HG03460 (cell line): ENCODE measurements around the gene HSDL2.
"Not testable (repeated sequence)": the region's sequence is repeated elsewhere in the genome, so short reads cannot be mapped to it uniquely, and the experiment has no call there.

Experiments
- ATAC-seq: cut with Tn5 transposase; IDR thresholded peaks from one replicate; pipeline ENCODE4 v1.9.1; 2021; ENCODE audit not compliant: unreplicated experiment

HSDL2 gene

DNA sequence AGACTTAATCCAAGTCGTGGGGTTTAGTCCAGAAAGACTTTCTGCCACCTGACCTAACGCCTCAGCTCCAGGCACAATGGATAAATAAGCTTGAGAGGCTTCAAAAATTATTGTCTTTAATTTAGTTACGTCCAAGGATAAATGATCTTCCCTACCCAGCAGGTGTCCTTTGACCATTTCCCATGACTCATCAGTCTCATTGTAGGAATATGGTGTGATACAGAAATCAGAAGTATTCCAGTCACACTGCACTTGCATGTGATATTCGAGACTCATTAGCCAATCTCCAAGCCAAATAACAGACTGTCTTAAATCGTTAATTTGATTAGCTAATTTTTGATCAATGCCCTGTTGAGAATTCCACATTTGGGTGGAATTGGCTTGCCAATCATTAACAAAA lies 13.2 kb downstream of the HSDL2 start:
- ATAC-seq: not testable (repeated sequence)

DNA sequence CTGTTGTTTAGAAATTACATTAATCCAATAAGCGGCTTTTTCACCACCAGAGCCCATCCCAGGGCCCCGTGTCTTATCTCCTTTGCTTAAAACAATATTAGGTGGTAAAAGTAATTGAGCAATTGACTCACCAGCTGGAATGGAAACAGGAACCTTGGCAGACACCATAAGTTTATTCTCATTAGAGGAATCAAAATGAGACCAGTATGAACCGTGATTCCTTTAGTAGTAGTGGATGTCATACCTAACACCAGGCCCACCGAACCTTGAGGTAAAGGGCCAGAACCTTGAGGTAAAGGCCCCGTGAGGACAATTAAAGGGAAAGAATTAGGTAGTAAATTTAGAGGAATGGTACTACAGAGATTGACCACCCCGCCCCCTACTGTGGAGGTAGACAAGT lies 16.5 kb downstream of the HSDL2 start:
- ATAC-seq: no peak

DNA sequence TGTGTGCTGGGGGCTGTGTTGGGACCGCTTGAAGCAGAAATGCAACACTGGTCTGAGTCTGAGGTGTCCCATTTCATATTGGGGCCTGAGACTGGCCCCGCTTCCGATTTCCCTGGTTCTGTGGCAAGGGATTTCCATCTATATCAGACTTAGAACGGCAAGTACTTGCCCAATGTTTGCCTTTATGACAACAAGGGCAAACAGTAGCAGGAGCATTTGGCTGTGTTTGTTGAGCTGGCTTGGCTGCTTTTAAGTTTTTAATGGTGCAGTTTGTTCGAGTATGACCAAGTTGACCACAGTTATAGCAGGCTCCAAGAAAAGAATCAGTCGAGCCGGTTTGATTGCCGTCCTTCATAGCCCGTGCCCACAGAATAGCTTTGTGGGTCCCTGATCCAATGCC lies 17.0 kb downstream of the HSDL2 start:
- no peak for ATAC-seq

DNA sequence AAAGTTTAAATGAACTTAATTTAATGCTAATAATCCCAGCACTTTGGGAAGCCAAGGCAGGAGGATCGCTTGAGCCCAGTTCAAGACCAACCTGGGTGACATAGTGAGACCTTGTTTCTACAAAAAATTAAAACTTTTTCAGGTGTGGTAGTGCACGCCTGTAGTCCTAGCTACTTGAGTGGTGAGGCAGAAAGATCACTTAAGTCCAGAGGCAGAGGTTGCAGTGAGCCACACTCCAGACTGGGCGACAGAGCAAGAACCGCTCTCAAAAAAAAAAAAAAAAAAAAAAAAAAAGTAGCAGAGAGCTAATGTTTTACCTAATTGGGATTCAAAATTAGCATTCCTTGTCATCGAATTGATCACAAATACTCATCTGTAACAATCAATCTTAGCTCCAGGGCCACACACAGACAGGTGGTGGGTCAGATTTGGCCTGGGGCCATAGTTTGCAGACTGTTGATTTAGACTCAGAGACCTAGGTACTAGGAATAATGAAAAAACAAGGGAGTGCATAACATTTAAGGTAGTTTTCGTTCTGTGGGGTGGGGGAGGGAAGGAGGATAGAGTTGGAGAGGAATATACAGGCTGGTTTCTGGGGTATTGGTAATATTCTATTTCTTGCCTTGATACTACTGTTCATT lies 21.4 kb downstream of the HSDL2 start:
- ATAC-seq: no peak

DNA sequence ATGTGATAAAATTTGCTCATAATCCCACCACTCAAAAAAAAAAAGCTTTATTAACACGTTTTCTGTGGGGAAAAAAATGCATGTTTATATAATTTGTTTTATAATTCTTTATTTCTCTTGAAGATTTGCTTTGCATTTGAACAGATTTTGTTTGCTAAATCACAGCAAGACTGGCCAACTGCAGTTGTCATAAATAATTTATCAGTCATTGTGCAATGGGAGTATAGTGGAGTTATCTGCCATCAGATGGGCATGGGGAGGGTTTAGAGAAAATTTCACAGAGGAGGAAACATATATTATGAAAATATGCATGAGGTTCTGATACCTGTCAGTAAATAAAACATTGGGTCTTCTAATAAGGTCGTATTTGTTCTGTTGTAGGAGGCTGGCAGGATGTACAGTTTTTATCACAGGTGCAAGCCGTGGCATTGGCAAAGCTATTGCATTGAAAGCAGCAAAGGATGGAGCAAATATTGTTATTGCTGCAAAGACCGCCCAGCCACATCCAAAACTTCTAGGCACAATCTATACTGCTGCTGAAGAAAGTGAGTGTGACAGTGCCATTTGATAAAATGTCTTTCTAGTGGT lies 23.8 kb downstream of the HSDL2 start:
- no peak for ATAC-seq

DNA sequence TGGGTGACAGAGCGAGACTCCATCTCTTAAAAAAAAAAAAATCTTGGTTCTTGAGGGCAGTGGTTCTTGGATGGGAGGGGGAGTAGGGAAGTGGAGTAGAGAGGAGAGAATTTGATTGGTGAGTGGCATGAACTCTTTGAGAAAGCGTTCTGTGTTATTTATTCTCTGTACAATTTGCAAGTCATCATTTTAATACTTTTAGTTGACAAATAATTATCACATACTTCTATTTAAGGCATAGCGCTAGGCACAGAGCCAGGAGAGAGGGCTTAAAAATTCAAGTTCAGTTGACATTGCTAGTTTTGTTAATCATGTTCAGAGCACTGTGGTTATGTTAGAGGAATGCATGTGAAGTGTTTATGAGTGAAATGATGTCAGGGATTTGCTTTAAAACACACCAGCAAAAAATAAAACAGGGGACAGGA lies 24.6 kb downstream of the HSDL2 start:
- ATAC-seq: no peak

DNA sequence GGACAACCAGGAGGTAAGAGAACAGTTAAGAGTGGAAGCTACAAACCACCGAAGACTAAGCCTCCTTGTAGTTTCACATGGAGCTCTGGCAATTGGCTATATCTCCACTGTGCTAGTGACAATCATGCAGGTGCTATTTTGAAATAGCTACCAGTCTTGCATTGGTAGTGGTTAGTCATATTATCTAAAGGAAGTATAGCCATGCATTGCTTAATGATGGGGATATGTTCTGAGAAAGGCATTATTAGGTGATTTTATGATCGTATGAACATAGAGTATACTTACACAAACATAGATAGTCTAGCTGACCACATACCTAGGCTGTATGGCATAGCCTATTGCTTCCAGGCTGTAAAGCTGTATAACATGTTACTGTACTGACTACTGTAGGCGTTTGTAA lies 28.4 kb downstream of the HSDL2 start:
- no peak for ATAC-seq

DNA sequence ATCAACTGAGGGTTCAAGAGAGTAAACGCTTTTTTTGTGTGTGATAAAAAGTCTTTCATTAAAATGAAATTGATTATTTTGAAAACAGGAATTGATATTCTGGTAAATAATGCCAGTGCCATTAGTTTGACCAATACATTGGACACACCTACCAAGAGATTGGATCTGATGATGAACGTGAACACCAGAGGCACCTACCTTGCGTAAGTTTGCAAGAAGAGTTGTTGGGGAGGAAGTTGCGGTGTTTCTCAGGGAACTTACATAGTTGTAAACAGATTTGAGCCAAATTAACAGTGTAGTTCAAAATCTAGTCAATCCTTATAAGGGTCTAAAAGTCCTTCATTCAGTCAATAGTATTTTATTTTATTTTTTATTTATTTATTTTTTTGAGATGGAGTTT lies 28.9 kb downstream of the HSDL2 start:
- no peak for ATAC-seq

DNA sequence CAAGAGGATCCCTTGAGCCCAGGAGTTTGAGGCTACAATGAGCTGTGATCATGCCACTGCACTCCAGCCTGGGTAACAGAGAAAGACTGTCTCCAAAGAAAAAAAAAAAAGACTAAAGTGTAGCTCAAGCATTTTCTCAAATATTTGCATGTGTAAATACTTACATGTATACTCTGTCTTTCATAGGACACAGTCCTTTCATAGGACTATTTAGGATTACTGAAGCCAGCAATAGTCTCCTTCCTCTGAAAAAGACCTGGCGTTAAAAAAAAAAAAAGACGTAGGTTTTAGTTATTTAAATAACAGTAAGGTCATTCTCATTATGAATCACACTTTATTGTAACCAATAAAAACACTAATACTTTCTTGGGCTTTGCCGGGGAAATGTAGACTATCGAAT lies 29.9 kb downstream of the HSDL2 start:
- ATAC-seq: no peak

DNA sequence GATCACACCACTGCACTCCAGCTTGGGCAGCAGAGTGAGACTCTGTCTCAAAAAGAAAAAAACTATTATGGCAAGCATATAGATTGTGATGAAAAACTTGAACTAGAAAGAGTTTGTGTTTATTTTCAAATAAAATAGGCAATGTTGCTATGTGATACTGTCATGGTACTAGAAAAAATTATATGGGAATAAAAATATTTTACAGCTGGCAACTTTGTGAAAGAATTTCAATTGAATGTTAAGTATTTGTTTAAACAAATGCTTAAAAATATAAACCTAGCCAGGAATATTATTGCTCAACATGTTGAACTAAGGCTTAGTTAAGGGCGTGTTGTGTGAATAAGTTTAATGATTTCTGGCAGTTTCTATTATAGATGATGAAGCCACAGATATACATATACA lies 31.7 kb downstream of the HSDL2 start:
- no peak for ATAC-seq

DNA sequence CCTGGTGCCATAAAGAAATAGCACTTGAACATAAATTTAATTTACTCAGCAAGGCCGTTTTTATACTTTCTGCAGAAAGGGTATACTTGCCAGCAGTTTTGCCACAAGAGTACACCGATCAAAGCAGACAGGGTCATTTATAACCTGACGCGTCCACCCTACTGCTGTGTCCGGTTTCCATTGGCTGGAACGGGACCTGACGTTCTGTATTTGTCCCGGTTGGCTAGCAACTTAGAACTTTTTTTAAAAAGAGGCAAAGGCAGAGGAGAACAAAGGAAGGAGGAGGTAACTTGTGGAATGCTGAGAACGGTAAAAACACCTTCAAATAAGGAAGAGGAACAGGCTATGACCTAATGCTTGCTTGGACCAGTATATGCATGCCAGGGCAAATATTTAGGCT lies 33.8 kb downstream of the HSDL2 start:
- not testable (repeated sequence) for ATAC-seq

DNA sequence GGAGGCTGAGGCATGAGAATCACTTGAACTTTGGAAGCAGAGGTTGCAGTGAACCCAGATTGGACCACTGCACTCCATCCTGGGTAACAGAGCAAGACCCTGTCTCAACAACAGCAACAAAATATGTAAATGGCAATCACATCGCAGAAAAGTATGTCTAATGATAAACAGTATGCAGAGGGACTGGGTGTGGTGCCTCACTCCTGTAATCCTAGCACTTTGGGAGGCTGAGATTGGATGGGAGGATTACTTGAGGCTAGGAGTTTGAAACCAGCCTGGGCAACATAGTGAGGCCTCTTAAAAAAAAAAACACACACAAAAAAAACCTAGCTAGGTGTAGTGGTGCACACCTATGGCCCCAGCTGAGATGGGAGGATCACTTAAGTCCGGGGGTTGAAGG lies 40.3 kb downstream of the HSDL2 start:
- ATAC-seq: no peak

DNA sequence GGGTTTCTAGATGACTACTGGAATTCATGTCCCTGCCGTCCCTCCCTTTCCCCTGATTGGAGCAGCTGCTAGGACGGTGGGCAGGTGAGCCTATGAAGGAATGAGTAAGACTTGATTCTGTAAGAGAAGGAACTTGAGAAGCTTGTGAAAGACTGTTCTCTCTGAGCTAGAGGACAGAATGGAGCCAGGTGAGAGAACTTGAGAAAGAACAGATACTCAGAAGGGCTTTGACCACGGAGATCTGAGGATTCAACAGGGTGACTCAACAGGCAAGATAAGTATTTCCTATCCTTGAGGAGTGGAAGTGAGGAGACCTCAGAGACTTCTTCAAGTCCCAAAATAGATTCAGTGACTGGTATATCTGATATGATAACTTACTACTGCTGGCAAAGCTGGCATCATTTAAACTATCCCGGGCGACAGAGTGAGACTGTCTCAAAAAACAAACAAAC lies 41.9 kb downstream of the HSDL2 start:
- ATAC-seq: no peak

DNA sequence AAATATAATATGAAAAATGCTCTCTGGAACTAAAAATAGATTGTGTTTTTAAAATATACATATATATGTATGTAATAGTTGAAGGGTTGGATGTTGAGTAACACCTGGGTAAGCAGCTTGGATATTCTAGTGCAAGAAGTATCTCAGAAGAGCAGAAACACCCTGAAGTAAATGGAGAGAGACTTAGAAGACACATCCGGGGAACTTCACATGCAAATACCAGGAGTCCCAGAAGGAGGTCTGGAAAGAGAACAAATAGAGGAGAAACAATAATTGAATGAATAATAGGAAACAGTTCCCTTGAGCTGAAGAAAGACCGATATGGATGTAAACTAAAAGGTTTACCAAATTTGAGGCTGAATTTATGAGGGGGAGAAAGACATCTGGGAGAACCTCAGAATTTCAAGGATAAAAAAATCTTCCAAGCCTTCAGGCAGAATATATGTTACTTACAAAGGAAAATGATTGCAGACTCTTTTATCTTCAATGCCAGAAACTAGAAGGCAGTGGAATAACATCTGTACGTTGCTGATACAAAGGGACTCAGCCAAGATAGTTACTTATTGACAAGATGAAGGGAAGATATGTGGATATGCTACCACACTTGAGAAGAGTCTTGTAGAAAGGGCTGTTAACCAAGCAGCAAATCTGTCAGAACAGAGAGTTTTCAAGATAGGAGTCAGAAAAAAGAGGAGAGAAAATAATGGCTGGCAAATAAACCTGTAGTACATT lies 42.7 kb downstream of the HSDL2 start:
- no peak for ATAC-seq

DNA sequence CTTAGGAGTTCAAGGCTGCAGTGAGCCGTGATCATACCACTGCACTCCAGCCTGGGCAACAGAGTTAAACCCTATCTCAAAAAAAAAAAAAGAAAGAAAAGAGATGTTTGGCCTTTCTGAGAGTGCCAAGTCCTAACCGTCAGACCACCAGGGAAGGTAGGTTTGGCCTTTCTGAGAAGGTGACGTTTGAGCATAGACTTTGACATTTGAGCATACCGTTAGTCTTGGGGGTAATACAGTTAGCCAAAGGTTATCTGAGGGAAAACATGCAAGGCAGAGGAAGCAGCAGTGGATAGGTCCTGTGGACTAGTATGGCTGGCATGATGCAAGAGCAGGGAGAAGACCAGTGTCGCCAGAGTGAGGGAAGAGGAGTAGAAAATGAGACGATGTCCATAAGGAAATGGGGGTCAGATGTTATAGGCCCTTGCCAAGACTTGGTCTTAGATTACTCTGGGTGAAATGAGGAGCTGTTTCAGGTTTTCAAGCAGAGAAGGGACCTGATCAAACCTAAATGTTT lies 50.2 kb downstream of the HSDL2 start:
- ATAC-seq: no peak

DNA sequence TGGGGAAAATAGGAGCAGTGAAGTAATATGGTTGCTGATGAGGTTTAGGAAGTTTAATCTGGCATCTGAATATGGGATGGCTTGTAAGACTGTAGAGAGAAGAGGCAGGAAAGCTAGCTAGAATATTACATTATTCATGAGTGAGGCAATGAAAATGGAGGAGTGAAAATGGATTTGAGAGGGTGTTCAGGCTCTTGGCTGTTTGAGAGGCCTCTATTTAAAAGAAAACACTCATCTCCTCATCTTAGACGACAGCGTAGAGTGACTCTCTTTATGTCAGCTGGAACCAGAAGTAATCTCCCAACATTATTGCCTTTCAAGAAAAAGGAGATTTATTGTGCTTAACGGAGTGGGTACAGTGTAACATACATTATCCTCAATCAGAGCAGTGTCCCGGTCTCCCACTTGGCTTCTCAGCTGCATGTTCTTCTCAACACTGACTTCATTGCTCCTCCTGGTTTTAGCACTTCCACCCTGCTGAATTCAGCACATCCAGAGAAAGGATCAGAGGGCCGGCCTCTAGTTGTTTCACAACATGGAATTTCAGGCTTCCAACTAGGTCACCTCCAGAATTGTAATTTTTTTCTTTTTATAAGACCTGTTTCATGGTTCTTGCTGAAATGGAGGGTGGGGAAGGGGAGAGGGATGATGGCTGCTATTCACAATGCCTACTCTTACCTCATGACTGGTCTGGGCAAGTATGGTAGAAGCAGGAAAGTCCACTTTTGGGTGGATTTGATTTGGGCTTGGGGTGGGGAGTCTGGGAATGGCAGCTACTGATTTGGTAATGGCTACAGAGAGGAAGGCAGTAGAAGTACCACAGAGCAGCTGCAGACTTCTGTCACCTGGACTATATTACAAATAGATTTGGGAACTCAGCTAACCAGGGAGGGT lies 53.8 kb downstream of the HSDL2 start:
- ATAC-seq: no peak

DNA sequence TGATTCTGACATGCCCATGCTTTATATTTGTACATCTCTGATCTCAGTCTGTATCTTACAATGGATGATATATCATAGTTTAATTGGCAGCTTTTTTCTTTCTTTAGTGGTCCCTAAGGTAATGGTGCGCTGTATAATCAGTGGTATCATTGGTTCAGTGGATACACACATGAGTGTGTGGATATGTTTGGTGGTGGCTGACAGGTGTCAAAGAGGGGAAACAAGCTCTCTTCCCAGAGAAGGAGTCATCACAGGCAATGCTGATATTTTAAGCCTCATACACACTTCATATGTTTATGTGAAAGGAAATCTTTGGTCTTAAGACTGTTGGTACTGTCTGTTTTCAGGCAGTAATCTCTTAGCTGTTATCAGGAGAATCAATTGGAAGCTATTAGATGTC lies 54.6 kb downstream of the HSDL2 start:
- ATAC-seq: no peak

DNA sequence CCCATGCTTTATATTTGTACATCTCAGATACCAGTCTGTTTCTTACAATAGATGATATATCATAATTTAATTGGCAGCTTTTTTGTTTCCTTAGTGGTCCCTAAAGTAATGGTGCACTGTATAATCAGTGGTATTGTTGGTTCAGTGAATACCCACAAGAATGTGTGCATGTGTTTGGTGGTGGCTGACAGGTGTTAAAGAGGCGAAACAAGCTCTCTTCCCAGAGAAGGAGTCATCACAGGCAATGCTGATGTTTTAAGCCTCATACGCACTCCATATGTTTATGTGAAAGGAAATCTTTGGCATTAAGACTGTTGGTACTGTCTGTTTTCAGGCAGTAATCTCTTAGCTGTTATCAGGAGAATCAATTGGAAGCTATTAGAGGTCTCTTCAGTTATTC lies 57.5 kb downstream of the HSDL2 start:
- ATAC-seq: no peak

DNA sequence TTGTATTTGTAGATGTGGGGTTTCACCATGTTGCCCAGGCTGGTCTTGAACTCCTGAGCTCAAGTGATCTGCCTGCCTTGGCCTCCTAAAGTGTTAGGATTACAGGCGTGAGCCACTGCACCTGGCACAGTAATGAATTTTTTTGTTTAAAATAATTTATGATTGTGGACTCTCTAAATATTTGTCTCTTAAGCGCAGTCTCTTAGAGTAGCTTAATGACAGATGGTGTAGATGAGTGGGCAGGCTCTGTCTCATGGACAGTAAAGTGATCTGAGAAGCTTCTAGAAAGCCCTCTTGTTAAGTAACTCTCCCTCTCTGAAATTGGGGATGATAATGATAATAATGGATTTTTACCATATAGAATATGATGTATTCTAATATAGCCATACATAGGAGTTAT lies 59.3 kb downstream of the HSDL2 start:
- ATAC-seq: no peak

DNA sequence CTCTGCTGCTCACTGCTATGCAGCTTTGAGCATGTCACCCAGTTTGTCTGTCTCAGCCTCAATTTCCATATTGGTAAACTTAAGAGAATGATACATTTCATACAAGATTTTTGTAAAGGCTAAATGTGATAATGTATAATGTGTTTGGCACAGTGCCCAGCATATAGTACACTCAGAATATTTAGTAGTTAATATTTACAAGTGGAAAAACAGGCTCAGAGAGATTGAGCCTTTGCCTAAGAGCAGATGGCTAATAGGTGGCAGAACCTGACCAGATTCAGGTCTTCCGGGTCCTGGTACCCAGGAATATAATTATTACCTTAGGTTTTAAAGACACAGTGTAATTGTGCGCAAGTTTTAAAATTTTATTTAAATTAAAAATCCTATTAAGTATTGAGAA lies 59.9 kb downstream of the HSDL2 start:
- no peak for ATAC-seq

DNA sequence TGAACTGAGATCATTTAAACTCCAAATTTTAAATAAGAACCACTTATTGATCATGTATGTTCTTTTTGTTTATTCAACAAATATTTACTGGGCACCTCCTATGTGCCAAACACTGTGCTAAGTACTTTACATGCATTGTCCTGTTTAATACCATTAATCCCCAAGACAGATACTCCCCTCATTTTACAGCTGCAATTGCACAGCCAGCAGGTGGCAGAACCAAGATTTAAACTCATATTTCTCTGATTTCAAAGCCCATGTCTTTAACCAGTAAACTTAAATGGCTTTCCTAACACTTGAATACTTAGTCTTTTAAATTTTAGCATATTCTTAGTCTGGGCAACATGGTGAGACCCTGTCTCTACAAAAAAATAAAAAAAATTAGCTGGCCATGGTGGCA lies 63.3 kb downstream of the HSDL2 start:
- ATAC-seq: no peak
